Stimulated activated CD4-positive, alpha-beta T cell treated with anti-CD3 and anti-CD28 coated beads, TNF-alpha, amount 100 ng/mL, for 24 hours (primary cell): ENCODE data around the gene TNFRSF17.
"Not testable (repeated sequence)": the region's sequence is repeated elsewhere in the genome, so short reads cannot be mapped to it uniquely, and the experiment has no call there.

Experiments used
- DNase-seq, 3 experiments: peaks; one replicate each; pipeline ENCODE4 v3.0.0-alpha.2; 2020; ENCODE audit warnings: low read depth in 3 of 3

Gene TNFRSF17

GRCh38 chr16:11964761-11965551 is at the start of gene TNFRSF17:
TSS of gene TNFRSF17 (plus strand) at chr16:11965210. CDS start at chr16:11965325, 115 bp downstream.
- DNase-seq: no peak

GRCh38 chr16:11915644-11916523 is 49.1 kb upstream of the TNFRSF17 start, which contains the start of gene GSPT1:
TSS of gene GSPT1 (minus strand) at chr16:11915956. CDS start at chr16:11915720, 236 bp downstream.
- DNase-seq: peak; percentile 99 to 100 (median 99)

- no peak for DNase-seq
Observed at GRCh38 chr16:11916524-11917285, 48.3 kb upstream of the TNFRSF17 start.

GRCh38 chr16:11924046-11924445 is 41.0 kb upstream of the TNFRSF17 start:
- DNase-seq: not testable (repeated sequence)

- DNase-seq: not testable (repeated sequence)
Observed at GRCh38 chr16:11927350-11927749, 37.7 kb upstream of the TNFRSF17 start.

- DNase-seq: not testable (repeated sequence)
Observed at GRCh38 chr16:11941945-11942344, 23.1 kb upstream of the TNFRSF17 start, which contains the start of gene NPIPB2. TSS of gene NPIPB2 (minus strand) at chr16:11942045. CDS start at chr16:11942045, 0 bp downstream.

- no peak for DNase-seq
Observed at GRCh38 chr16:11946433-11946832, 18.6 kb upstream of the TNFRSF17 start.

GRCh38 chr16:11948819-11949218 is 16.2 kb upstream of the TNFRSF17 start:
- no peak for DNase-seq

- peak in 1 of 3 experiments; percentile 1 for DNase-seq
Observed at GRCh38 chr16:11949527-11949926, 15.5 kb upstream of the TNFRSF17 start.

GRCh38 chr16:11950388-11950787 is 14.6 kb upstream of the TNFRSF17 start:
- no peak for DNase-seq

GRCh38 chr16:11953576-11953975 is 11.4 kb upstream of the TNFRSF17 start:
- not testable (repeated sequence) for DNase-seq

- no peak for DNase-seq
Observed at GRCh38 chr16:11955713-11956123, 9.3 kb upstream of the TNFRSF17 start.

GRCh38 chr16:11956558-11956957 is 8.5 kb upstream of the TNFRSF17 start:
- DNase-seq: no peak

GRCh38 chr16:11957591-11958395 is 7.2 kb upstream of the TNFRSF17 start:
- no peak for DNase-seq

GRCh38 chr16:11962457-11962856 is 2.6 kb upstream of the TNFRSF17 start:
- DNase-seq: not testable (repeated sequence)

GRCh38 chr16:11962978-11963377 is 2.0 kb upstream of the TNFRSF17 start:
- DNase-seq: not testable (repeated sequence)

- no peak for DNase-seq
Observed at GRCh38 chr16:11963706-11964105, 1.3 kb upstream of the TNFRSF17 start.

GRCh38 chr16:11966173-11966572 is 1.2 kb downstream of the TNFRSF17 start:
- no peak for DNase-seq

- DNase-seq: no peak
Observed at GRCh38 chr16:11967195-11967911, 2.3 kb downstream of the TNFRSF17 start.

- DNase-seq: no peak
Observed at GRCh38 chr16:11968577-11968976, 3.6 kb downstream of the TNFRSF17 start.
